ENCODE measurements around the gene G6PC1. TPM values are rescaled to one million over a fixed set of nuclear protein-coding genes. Genes with fewer than 3 reads are reported as not detected.

G6PC1 gene
- total and polyA plus RNA-seq, 2 of the 13 experiments (the other 11 are each of a cell fraction or from before 2014, with no cell fraction given): 1.7 to 37.9 TPM

DNA sequence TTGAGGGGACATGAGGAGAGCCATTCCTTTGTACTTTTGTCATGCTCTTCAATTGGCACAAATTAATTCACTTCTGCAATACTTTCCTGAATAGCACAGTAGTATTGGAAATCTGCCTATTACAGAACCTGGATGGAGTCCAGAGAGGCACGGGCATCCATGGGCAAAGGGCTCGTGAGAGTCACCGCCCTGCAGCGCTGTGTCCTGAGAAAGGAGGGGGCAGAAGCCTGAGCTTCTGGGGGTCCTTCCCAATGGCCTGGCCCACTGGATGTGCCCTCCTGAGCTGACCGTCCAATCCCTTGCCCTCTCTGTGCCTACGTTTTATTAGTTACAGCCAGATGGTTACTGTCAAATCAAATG is 3.5 kb downstream of the G6PC1 start:
- no TSS peak for BruUV-seq (replicated peaks)
- CTCF ChIA-PET (ENCODE audit: low intra/inter-chr PET ratio, low total read pairs): no interaction called here
- Histone ChIP-seq H3K4me2 (ENCODE audit: low read depth, low read length) (peak overlapping the region; percentile 72; the same call in 1 of the 2 replicates), H3K27me3 (ENCODE audit: control insufficient read depth in 1 of 2, insufficient read depth in 2 of 2, low read length in 2 of 2) (no peaks in the 10 kb centered on the region; a peak in 1 of 5 replicates), H3K4me1 (ENCODE audit: insufficient read depth, low read length) (peaks cover 87% of the 10 kb centered on the region), H3K9ac (ENCODE audit: insufficient read depth, low read depth, low read length) (no peak overlapping the region), H3K36me3 (replicated peaks in 1 of 2; ENCODE audit: control insufficient read depth in 1 of 2, insufficient read depth in 2 of 2, low read length in 2 of 2) (no peaks in the 10 kb centered on the region; a peak in 1 of 5 replicates), H3K27ac (ENCODE audit: extremely low read length, insufficient read depth, low read length) (no peak overlapping the region), H3K4me3 (replicated peaks in 1 of 3; ENCODE audit: insufficient read depth in 1 of 3, low read depth in 2 of 3, low read length in 3 of 3) (no peak overlapping the region), H3K79me2 (ENCODE audit: insufficient read depth, low read length) (peaks cover 12% of the 10 kb centered on the region), H3K9me3 (ENCODE audit: low read length) (no peaks in the 10 kb centered on the region), H2AFZ (ENCODE audit: low read length) (no peak overlapping the region), H4K20me1 (ENCODE audit: insufficient read depth, low read length) (peaks cover 7% of the 10 kb centered on the region; the same call in 1 of the 2 replicates)
- FAIRE-seq (no peak), ATAC-seq (no peak), DNase-seq (ENCODE audit: low spot score) (no peak)
- in situ Hi-C loops (cut with HindIII; ENCODE audit: extremely low pct_ligation_motif_present, low pct_unique_long_range_greater_than_20kb): loop anchor here (10.0 kb wide), 1 partner anchor 61 kb away; the partner anchor contains the start of gene AARSD1
- 89% methylated on average over 6 of the region's 6 CpGs for WGBS (ENCODE audit: low lambda C conversion rate)
- intact Hi-C loops (cut with micrococcal nuclease; ENCODE audit: unreplicated experiment): no loop called here
- POLR2A ChIA-PET: interaction anchor here (1.4 to 3.5 kb wide), 3 partner anchors 10 to 18 kb away, joined by 4 to 13 read pairs (median 11); no protein-coding TSS in a partner anchor
- TF ChIP-seq ZFAT (CRISPR knock-in tag; conservative IDR thresholded peaks at IDR 0.05) (no peak), ZNF605 (CRISPR knock-in tag; IDR thresholded peaks at IDR 0.05) (no peak), POLR2A (IDR thresholded peaks at IDR 0.05; ENCODE audit: insufficient read depth in 1 of 2, low read depth in 2 of 2, low read length in 2 of 2) (peak in 1 of 2 experiments; percentile 34; a peak in 1 of 4 replicates), TOPORS (CRISPR knock-in tag; IDR thresholded peaks at IDR 0.05) (0 out of 2 replicates have a peak, but pooled peaks have one; percentile 30), CEBPG (CRISPR knock-in tag; IDR thresholded peaks at IDR 0.05) (no peak), SALL1 (CRISPR knock-in tag; IDR thresholded peaks at IDR 0.05) (peak; percentile 22; the same call in 1 of the 2 replicates), U2AF1 (optimal IDR thresholded peaks at IDR 0.05; ENCODE audit: low read depth, low read length) (no peak)
- TF ChIP-seq, protein P1, sequence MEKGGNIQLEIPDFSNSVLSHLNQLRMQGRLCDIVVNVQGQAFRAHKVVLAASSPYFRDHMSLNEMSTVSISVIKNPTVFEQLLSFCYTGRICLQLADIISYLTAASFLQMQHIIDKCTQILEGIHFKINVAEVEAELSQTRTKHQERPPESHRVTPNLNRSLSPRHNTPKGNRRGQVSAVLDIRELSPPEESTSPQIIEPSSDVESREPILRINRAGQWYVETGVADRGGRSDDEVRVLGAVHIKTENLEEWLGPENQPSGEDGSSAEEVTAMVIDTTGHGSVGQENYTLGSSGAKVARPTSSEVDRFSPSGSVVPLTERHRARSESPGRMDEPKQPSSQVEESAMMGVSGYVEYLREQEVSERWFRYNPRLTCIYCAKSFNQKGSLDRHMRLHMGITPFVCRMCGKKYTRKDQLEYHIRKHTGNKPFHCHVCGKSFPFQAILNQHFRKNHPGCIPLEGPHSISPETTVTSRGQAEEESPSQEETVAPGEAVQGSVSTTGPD (CRISPR knock-in tag; IDR thresholded peaks at IDR 0.05): no peak

All from HepG2 (cell line).